IMR-90 (cell line): ENCODE results near the gene MGAT4A. TPM values are rescaled to one million over a fixed set of nuclear protein-coding genes. Genes with fewer than 3 reads are reported as not detected.

Source experiments
- ATAC-seq: fragments of 200-7000 bp; cut with Tn5 transposase; 2 replicates; pipeline ENCODE4 v1.9.1; 2020; ENCODE audit warnings: low read depth, mild to moderate bottlenecking, moderate library complexity
- BruUV-seq: library from RNA; stranded (reverse); fragments of 400-500 nt; replicated peaks from 2 replicates; lab custom pipeline; 2021; lab: Mats Ljungman, UMichigan
- CTCF ChIA-PET: fragments of 300-600 bp; formaldehyde crosslinking; extraction: SDS; loops from one replicate; lab custom pipeline; 2021; ENCODE audit warnings: antibody characterized with exemption; lab: Yijun Ruan, JAX
- POLR2A ChIA-PET: fragments of 300-600 bp; sonication (Branson Sonifier 250); formaldehyde crosslinking; loops from one replicate; lab custom pipeline; 2022; ENCODE audit warnings: antibody characterized with exemption; ENCODE audit not compliant: unreplicated experiment; lab: Charles Lee
- DNase-seq: peaks from one replicate; pipeline ENCODE4 v3.0.0; 2013
- H2AFZ ChIP-seq: replicated peaks from 2 replicates; pipeline ENCODE3; 2013; ENCODE audit warnings: low read length, mild to moderate bottlenecking; ENCODE audit not compliant: poor library complexity
- H2AK5ac ChIP-seq: 2 replicates; pipeline ENCODE4 v1.6.1; 2013; ENCODE audit warnings: low read depth, low read length, inconsistent platforms
- H2AK9ac ChIP-seq: replicated peaks from 2 replicates; pipeline ENCODE3; 2013; ENCODE audit warnings: mild to moderate bottlenecking, low read depth, low read length, moderate library complexity; ENCODE audit not compliant: poor library complexity
- H2BK120ac ChIP-seq: 2 replicates; pipeline ENCODE4 v1.6.1; 2013; ENCODE audit warnings: low read depth, low read length, inconsistent platforms
- H2BK15ac ChIP-seq: 3 replicates; pipeline ENCODE4 v1.6.1; 2013; ENCODE audit warnings: low read depth, low read length, inconsistent platforms
- H2BK20ac ChIP-seq: 2 replicates; pipeline ENCODE4 v1.6.1; 2013; ENCODE audit warnings: low read depth, mild to moderate bottlenecking, inconsistent platforms, low read length, moderate library complexity
- H2BK5ac ChIP-seq: 2 replicates; pipeline ENCODE4 v1.6.1; 2013; ENCODE audit warnings: mild to moderate bottlenecking, low read depth, low read length, inconsistent platforms; ENCODE audit not compliant: poor library complexity, severe bottlenecking
- H3K14ac ChIP-seq: replicated peaks from 2 replicates; pipeline ENCODE4 v1.6.1; 2013; ENCODE audit warnings: low read depth, low read length, inconsistent platforms
- H3K18ac ChIP-seq: 2 replicates; pipeline ENCODE4 v1.6.1; 2013; ENCODE audit warnings: low read depth, low read length, control low read depth
- H3K23ac ChIP-seq: 2 replicates; pipeline ENCODE4 v1.6.1; 2013; ENCODE audit warnings: low read depth, low read length, inconsistent platforms
- H3K27ac ChIP-seq: 2 replicates; pipeline ENCODE4 v1.5.1; 2013; ENCODE audit warnings: mild to moderate bottlenecking, control low read depth, low read length; ENCODE audit not compliant: insufficient read depth
- H3K27me3 ChIP-seq: 2 replicates; pipeline ENCODE4 v1.6.1; 2013; ENCODE audit warnings: low read length; ENCODE audit not compliant: control insufficient read depth, insufficient read depth
- H3K36me3 ChIP-seq: 2 replicates; pipeline ENCODE4 v1.6.1; 2013; ENCODE audit warnings: low read length, mixed read lengths; ENCODE audit not compliant: control insufficient read depth, insufficient read depth
- H3K4ac ChIP-seq: 2 replicates; pipeline ENCODE4 v1.6.1; 2013; ENCODE audit warnings: low read depth, low read length, inconsistent platforms
- H3K4me1 ChIP-seq: 2 replicates; pipeline ENCODE4 v1.6.1; 2013; ENCODE audit warnings: low read length, mixed read lengths; ENCODE audit not compliant: control insufficient read depth, insufficient read depth
- H3K4me2 ChIP-seq: 2 replicates; pipeline ENCODE4 v1.6.1; 2013; ENCODE audit warnings: low read depth, mild to moderate bottlenecking, control low read depth, low read length, moderate library complexity
- H3K4me3 ChIP-seq: 2 replicates; pipeline ENCODE4 v1.5.1; 2013; ENCODE audit warnings: low read depth, mild to moderate bottlenecking, control low read depth, low read length, moderate library complexity; ENCODE audit not compliant: insufficient read depth
- H3K56ac ChIP-seq: 2 replicates; pipeline ENCODE4 v1.6.1; 2013; ENCODE audit warnings: low read length, inconsistent platforms; ENCODE audit not compliant: insufficient read depth; ENCODE audit errors: extremely low read depth
- H3K79me1 ChIP-seq, 2 experiments: 2 replicates each; pipeline ENCODE4 v1.6.1; 2013; ENCODE audit warnings: low read length in 2 of 2, inconsistent platforms in 1 of 2, low read depth in 1 of 2
- H3K9ac ChIP-seq: 2 replicates; pipeline ENCODE4 v1.6.1; 2013; ENCODE audit warnings: low read depth, low read length, control low read depth
- H3K9me1 ChIP-seq: 2 replicates; pipeline ENCODE4 v1.6.1; 2013; ENCODE audit warnings: low read length, inconsistent platforms; ENCODE audit not compliant: insufficient read depth
- H3K9me3 ChIP-seq: 2 replicates; pipeline ENCODE4 v1.6.1; 2013; ENCODE audit warnings: low read length; ENCODE audit not compliant: control insufficient read depth, insufficient read depth
- H4K20me1 ChIP-seq: 2 replicates; pipeline ENCODE4 v1.6.1; 2013; ENCODE audit warnings: low read length, inconsistent platforms; ENCODE audit not compliant: insufficient read depth
- H4K5ac ChIP-seq: 2 replicates; pipeline ENCODE4 v1.6.1; 2013; ENCODE audit warnings: mild to moderate bottlenecking, low read depth, low read length, control low read depth
- H4K8ac ChIP-seq, 2 experiments: 2 replicates each; pipeline ENCODE4 v1.6.1; 2013; ENCODE audit warnings: low read depth in 2 of 2, low read length in 2 of 2, control low read depth in 1 of 2, inconsistent platforms in 1 of 2
- H4K91ac ChIP-seq: 2 replicates; pipeline ENCODE4 v1.6.1; 2013; ENCODE audit warnings: low read depth, low read length, inconsistent platforms; ENCODE audit not compliant: insufficient read depth
- SMC3 ChIP-seq: fragments of 150-350 bp; IDR thresholded peaks from 2 replicates; pipeline ENCODE4 v1.6.1; 2016; ENCODE audit warnings: low read depth, mild to moderate bottlenecking, antibody characterized with exemption, low read length, moderate library complexity
- WGBS, 2 experiments: methylation state at CpG; one replicate each; pipeline versions ENCODE4 v1.1.5 to v1.1.7; 2013; ENCODE audit warnings: missing lambda C conversion rate in 2 of 2; ENCODE audit not compliant: insufficient read length in 1 of 2; ENCODE audit errors: extremely low coverage in 2 of 2; 5-methylcytosine and 5-hydroxymethylcytosine counted together
- dilution Hi-C: fragments of 300-500 bp; cut with HindIII; formaldehyde crosslinking; loops from one replicate; pipeline ENCODE4 v1.14.3; 2018; ENCODE audit warnings: low sequenced_read_pairs; ENCODE audit not compliant: unreplicated experiment
- in situ Hi-C: fragments of 300-500 bp; cut with MboI; formaldehyde crosslinking; loops from 3 replicates; pipeline ENCODE4 v1.14.3; 2019; ENCODE audit warnings: low sequenced_read_pairs, inconsistent platforms, mixed read lengths
- intact Hi-C: fragments of 100-400 bp; cut with micrococcal nuclease; formaldehyde crosslinking; loops from 2 replicates; pipeline ENCODE4 v1.10.0; 2022
- polyA plus RNA-seq, 3 experiments: library from polyadenylated mRNA; depleted of rRNA; stranded (reverse); fragments of >200 nt; gene quantifications; 2 replicates each; pipeline ENCODE4 v1.2.3, GENCODE V29; 2012; ENCODE audit warnings: low replicate concordance in 1 of 3
- total RNA-seq: library from RNA; depleted of rRNA; stranded (reverse); fragments of >200 nt; gene quantifications from 2 replicates; pipeline ENCODE4 v1.2.3, GENCODE V29; 2012

MGAT4A gene
- total and polyA plus RNA-seq, 2 of the 4 experiments (the other 2 are of a cell fraction), result under 0.01 TPM; not detected in 1

GRCh38 chr2:98572676-98573075 is 158.3 kb downstream of the MGAT4A start:
- no peaks in the 10 kb centered on the region; a peak in 1 of 4 replicates for H3K79me1 ChIP-seq
- H4K91ac ChIP-seq, result no peak overlapping the region
- H3K9me1 ChIP-seq, result peaks cover 9% of the 10 kb centered on the region
- H3K4me1 ChIP-seq, result 0 out of 2 replicates have a peak, but pooled peaks cover 3% of the 10 kb centered on the region
- no peak for TF ChIP-seq SMC3
- H2BK5ac ChIP-seq, result no peak overlapping the region
- no peak overlapping the region for H3K14ac ChIP-seq
- H2BK15ac ChIP-seq, result no peak overlapping the region
- peaks cover 4% of the 10 kb centered on the region; the same call in 1 of the 2 replicates for H4K20me1 ChIP-seq
- no peak overlapping the region for H3K18ac ChIP-seq
- 100% methylated on average over 3 of the region's 15 CpGs; no CpG with 5 or more reads in 1 of the 2 experiments for WGBS, 2 experiments
- H3K4ac ChIP-seq, result no peak overlapping the region
- H3K4me2 ChIP-seq, result no peak overlapping the region
- dilution Hi-C loops, result no loop called here
- in situ Hi-C loops, result no loop called here
- H4K5ac ChIP-seq, result no peak overlapping the region
- no peak overlapping the region for H3K23ac ChIP-seq
- ChIA-PET POLR2A (no interaction called here), CTCF (no interaction called here)
- H3K56ac ChIP-seq, result no peak overlapping the region
- no peak overlapping the region for H2AK9ac ChIP-seq
- ATAC-seq (no peak), DNase-seq (no peak)
- H4K8ac ChIP-seq, result no peak overlapping the region
- H2BK120ac ChIP-seq, result no peak overlapping the region
- no peak overlapping the region for H3K27ac ChIP-seq
- no peaks in the 10 kb centered on the region for H3K9me3 ChIP-seq
- no peak overlapping the region for H3K9ac ChIP-seq
- H3K36me3 ChIP-seq, result peaks cover 38% of the 10 kb centered on the region
- no peak overlapping the region for H3K4me3 ChIP-seq
- intact Hi-C loops, result no loop called here
- no peak overlapping the region for H2BK20ac ChIP-seq
- no peaks in the 10 kb centered on the region for H3K27me3 ChIP-seq
- H2AFZ ChIP-seq, result no peak overlapping the region
- H2AK5ac ChIP-seq, result no peak overlapping the region
- no TSS peak for BruUV-seq
